A673 (cell line): ENCODE results near the gene CCR5. TPM values are rescaled to one million over a fixed set of nuclear protein-coding genes. Genes with fewer than 3 reads are reported as not detected.

ENCODE experiments used
- BruUV-seq: library from RNA; stranded (reverse); fragments of 400-500 nt; replicated peaks from 2 replicates; lab custom pipeline; 2021; lab: Mats Ljungman, UMichigan
- CTCF ChIA-PET: fragments of 300-600 bp; sonication (Branson Sonifier 250); formaldehyde crosslinking; loops from one replicate; lab custom pipeline; 2022; ENCODE audit warnings: antibody characterized with exemption; lab: Charles Lee
- POLR2A ChIA-PET: fragments of 300-600 bp; sonication (Branson Sonifier 250); formaldehyde crosslinking; loops from one replicate; lab custom pipeline; 2022; ENCODE audit warnings: antibody characterized with exemption; ENCODE audit not compliant: low non-redundant PET; lab: Charles Lee
- DNase-seq: peaks from one replicate; pipeline ENCODE4 v3.0.0-alpha.2; 2015; ENCODE audit warnings: low spot score
- H3K27ac ChIP-seq: fragments of 200-600 bp; sonication (generic); 2 replicates; pipeline ENCODE4 v1.5.1; 2016; ENCODE audit warnings: mixed run types, low read depth, mild to moderate bottlenecking, mixed read lengths, antibody characterized with exemption, low read length; ENCODE audit not compliant: poor library complexity, severe bottlenecking
- H3K27me3 ChIP-seq: fragments of 200-600 bp; sonication (generic); replicated peaks from 2 replicates; pipeline ENCODE4 v1.6.1; 2017; ENCODE audit warnings: mixed run types, low read depth, mild to moderate bottlenecking, mixed read lengths, antibody characterized with exemption, low read length; ENCODE audit not compliant: insufficient read depth, poor library complexity
- H3K36me3 ChIP-seq: fragments of 200-600 bp; sonication (generic); 2 replicates; pipeline ENCODE4 v1.6.1; 2016; ENCODE audit warnings: mixed run types, mild to moderate bottlenecking, mixed read lengths, antibody characterized with exemption, low read length; ENCODE audit not compliant: insufficient read depth, poor library complexity, severe bottlenecking
- H3K4me1 ChIP-seq: fragments of 200-600 bp; sonication (generic); 2 replicates; pipeline ENCODE4 v1.6.1; 2017; ENCODE audit warnings: mixed run types, mild to moderate bottlenecking, mixed read lengths, antibody characterized with exemption, low read length; ENCODE audit not compliant: insufficient read depth, poor library complexity, severe bottlenecking
- H3K4me3 ChIP-seq: fragments of 200-600 bp; sonication (generic); 2 replicates; pipeline ENCODE4 v1.5.1; 2016; ENCODE audit warnings: low read depth, mixed run types, mild to moderate bottlenecking, mixed read lengths, low read length; ENCODE audit not compliant: poor library complexity, severe bottlenecking
- H3K9me3 ChIP-seq: fragments of 200-600 bp; sonication (generic); 2 replicates; pipeline ENCODE4 v1.6.1; 2016; ENCODE audit warnings: mixed run types, low read depth, mild to moderate bottlenecking, mixed read lengths, antibody characterized with exemption, low read length; ENCODE audit not compliant: poor library complexity, severe bottlenecking
- CTCF ChIP-seq: fragments of 300-800, 200-600 bp; sonication (generic); conservative IDR thresholded peaks from 2 replicates; pipeline ENCODE4 v1.5.1; 2017; ENCODE audit warnings: low read depth, mild to moderate bottlenecking, antibody characterized with exemption, low read length, moderate library complexity, mixed read lengths
- EZH2 ChIP-seq: fragments of 200-600 bp; sonication (generic); IDR thresholded peaks from 2 replicates; pipeline ENCODE4 v1.6.1; 2017; ENCODE audit warnings: borderline replicate concordance, low read depth, mild to moderate bottlenecking, mixed read lengths, antibody characterized with exemption, low read length; ENCODE audit not compliant: poor library complexity, severe bottlenecking
- intact Hi-C: fragments of 100-400 bp; cut with micrococcal nuclease; formaldehyde crosslinking; loops from one replicate; pipeline ENCODE4 v1.10.0; 2022; ENCODE audit not compliant: unreplicated experiment
- total RNA-seq: library from RNA; stranded (reverse); gene quantifications from 2 replicates; pipeline ENCODE4 v1.2.3, GENCODE V29; 2021

The CCR5 gene
- total RNA-seq, 1 experiment from 2014 or later: not detected

- POLR2A ChIA-PET: no interaction called here
- CTCF ChIA-PET: no interaction called here
- Histone ChIP-seq H3K27ac (no peak overlapping the region), H3K9me3 (no peaks in the 10 kb centered on the region), H3K4me3 (no peak overlapping the region), H3K4me1 (no peaks in the 10 kb centered on the region), H3K27me3 (no peaks in the 10 kb centered on the region), H3K36me3 (no peaks in the 10 kb centered on the region)
- no peak for DNase-seq
- intact Hi-C loops: no loop called here
- BruUV-seq: no TSS peak
- TF ChIP-seq CTCF (no peak), EZH2 (no peak)
Measured at GRCh38 chr3:46416811-46417510, 46.2 kb downstream of the CCR5 start.

- H3K27ac ChIP-seq: no peak overlapping the region
- ChIA-PET POLR2A (no interaction called here), CTCF (no interaction called here)
- no peak for DNase-seq
- intact Hi-C loops: no loop called here
- no peaks in the 10 kb centered on the region for H3K27me3 ChIP-seq
- BruUV-seq: no TSS peak
- H3K4me1 ChIP-seq: no peaks in the 10 kb centered on the region
- no peaks in the 10 kb centered on the region for H3K9me3 ChIP-seq
- no peak for TF ChIP-seq CTCF
- H3K4me3 ChIP-seq: no peak overlapping the region
- H3K36me3 ChIP-seq: no peaks in the 10 kb centered on the region
Measured at GRCh38 chr3:46417841-46418611, 47.3 kb downstream of the CCR5 start.

DNA sequence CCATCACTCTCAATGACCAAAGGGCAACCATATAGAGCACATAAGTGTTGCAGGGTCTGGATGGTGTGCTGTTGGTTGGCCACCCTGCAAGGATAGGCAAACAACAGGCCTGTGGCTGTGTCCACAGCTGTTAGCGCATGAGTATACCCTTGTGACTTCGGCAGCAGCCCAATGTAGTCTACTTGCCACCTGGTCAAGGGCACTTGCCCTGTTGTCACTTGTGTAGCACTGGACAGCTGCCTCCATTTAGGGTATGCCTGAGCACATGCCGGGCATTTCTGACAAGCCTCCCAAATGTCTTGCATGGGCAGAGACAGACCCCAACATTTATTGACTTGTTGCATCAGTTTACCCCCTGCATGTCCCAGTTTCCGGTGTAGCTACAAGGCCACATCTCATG is 49.1 kb downstream of the CCR5 start:
- Histone ChIP-seq H3K4me3 (no peak overlapping the region), H3K36me3 (no peaks in the 10 kb centered on the region), H3K9me3 (no peaks in the 10 kb centered on the region), H3K27ac (no peak overlapping the region), H3K4me1 (no peaks in the 10 kb centered on the region), H3K27me3 (no peaks in the 10 kb centered on the region)
- ChIA-PET CTCF (no interaction called here), POLR2A (no interaction called here)
- TF ChIP-seq EZH2 (no peak), CTCF (no peak)
- DNase-seq: no peak
- BruUV-seq: no TSS peak
- intact Hi-C loops: no loop called here
